Vagina (tissue), 2 donors: ENCODE measurements around the gene ASB7. TPM values are rescaled to one million over a fixed set of nuclear protein-coding genes. Genes with fewer than 3 reads are reported as not detected.

Experiments used
- DNase-seq, 2 donors: peaks; one replicate each; pipeline ENCODE4 v3.0.0-alpha.2; 2017; ENCODE audit errors: extremely low spot score in 2 of 2
- H3K27ac ChIP-seq: fragments of 200-600 bp; sonication (generic); one replicate; pipeline ENCODE4 v1.5.1; 2019
- H3K27me3 ChIP-seq: fragments of 200-600 bp; sonication (generic); one replicate; pipeline ENCODE4 v1.5.1; 2019
- H3K36me3 ChIP-seq, 2 donors: fragments of 200-600 bp; sonication (generic); one replicate each; pipeline ENCODE4 v1.5.1; 2017 to 2019
- H3K4me1 ChIP-seq: fragments of 200-600 bp; sonication (generic); one replicate; pipeline ENCODE4 v1.5.1; 2019
- H3K4me3 ChIP-seq, 2 donors: fragments of 200-600 bp; sonication (generic); 1 replicate in 1 of 2; 2 replicates in 1 of 2; pipeline ENCODE4 v1.5.1; 2016 to 2019
- H3K9me3 ChIP-seq: fragments of 200-600 bp; sonication (generic); one replicate; pipeline ENCODE4 v1.5.1; 2019
- POLR2A ChIP-seq, 2 donors: fragments of 450-650 bp; IDR thresholded peaks; one replicate each; pipeline ENCODE4 v1.6.1; 2017; ENCODE audit warnings: antibody characterized with exemption in 2 of 2, mild to moderate bottlenecking in 2 of 2, moderate library complexity in 2 of 2
- POLR2AphosphoS5 ChIP-seq, 2 donors: sonication (generic); formaldehyde crosslinking; IDR thresholded peaks; one replicate each; pipeline ENCODE4 v1.9.0; 2017; ENCODE audit warnings: antibody characterized with exemption in 2 of 2, mild to moderate bottlenecking in 2 of 2, low read depth in 1 of 2; ENCODE audit not compliant: insufficient read depth in 1 of 2
- intact Hi-C: fragments of 100-400 bp; cut with DNase I; formaldehyde crosslinking; loops from one replicate; pipeline ENCODE4 v1.15.1; 2023
- total RNA-seq: library from RNA; depleted of rRNA; stranded (reverse); fragments of >200 nt; gene quantifications from one replicate; pipeline ENCODE4 v1.2.3, GENCODE V29; 2016
- TF ChIP-seq, protein P1 (sequence below), 3 experiments: fragments of 450-650 bp in 2 of 3; fragments of 200-600 bp in 1 of 3; sonication (generic) in 1 of 3; IDR thresholded peaks; one replicate each; pipeline ENCODE4 v1.5.1; 2017 to 2019; ENCODE audit warnings: antibody characterized with exemption in 3 of 3, mild to moderate bottlenecking in 2 of 3, moderate library complexity in 2 of 3

ASB7 gene
- total RNA-seq, 1 donor from 2014 or later = 17.9 TPM

DNA sequence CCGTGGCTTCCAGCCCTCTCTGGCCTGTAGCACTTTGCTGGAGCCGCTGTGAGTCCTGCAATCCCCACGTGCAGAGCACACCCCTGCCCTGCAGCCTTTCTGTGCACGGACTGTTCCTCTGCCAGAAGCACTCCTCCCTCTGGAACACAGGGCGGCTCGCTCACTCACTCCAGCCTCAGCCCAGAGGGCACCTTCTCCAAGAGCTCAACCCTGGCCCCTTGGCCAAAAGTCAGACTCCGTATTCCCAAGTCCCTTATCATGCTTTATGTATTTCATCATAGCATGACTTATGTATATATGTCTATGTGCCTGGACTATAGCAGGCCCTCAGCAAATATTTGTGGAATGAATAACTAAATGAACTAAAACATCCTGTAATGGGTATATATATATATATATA lies 63.2 kb downstream of the ASB7 start:
- Histone ChIP-seq H3K27ac (no peak overlapping the region), H3K36me3 (no peaks in the 10 kb centered on the region), H3K4me3 (no peak overlapping the region), H3K4me1 (no peaks in the 10 kb centered on the region), H3K9me3 (no peaks in the 10 kb centered on the region), H3K27me3 (no peaks in the 10 kb centered on the region)
- intact Hi-C loops = no loop called here
- no peak for DNase-seq
- TF ChIP-seq, protein P1, sequence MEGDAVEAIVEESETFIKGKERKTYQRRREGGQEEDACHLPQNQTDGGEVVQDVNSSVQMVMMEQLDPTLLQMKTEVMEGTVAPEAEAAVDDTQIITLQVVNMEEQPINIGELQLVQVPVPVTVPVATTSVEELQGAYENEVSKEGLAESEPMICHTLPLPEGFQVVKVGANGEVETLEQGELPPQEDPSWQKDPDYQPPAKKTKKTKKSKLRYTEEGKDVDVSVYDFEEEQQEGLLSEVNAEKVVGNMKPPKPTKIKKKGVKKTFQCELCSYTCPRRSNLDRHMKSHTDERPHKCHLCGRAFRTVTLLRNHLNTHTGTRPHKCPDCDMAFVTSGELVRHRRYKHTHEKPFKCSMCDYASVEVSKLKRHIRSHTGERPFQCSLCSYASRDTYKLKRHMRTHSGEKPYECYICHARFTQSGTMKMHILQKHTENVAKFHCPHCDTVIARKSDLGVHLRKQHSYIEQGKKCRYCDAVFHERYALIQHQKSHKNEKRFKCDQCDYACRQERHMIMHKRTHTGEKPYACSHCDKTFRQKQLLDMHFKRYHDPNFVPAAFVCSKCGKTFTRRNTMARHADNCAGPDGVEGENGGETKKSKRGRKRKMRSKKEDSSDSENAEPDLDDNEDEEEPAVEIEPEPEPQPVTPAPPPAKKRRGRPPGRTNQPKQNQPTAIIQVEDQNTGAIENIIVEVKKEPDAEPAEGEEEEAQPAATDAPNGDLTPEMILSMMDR (IDR thresholded peaks at IDR 0.05) = no peak
- no peak for TF ChIP-seq POLR2A (IDR thresholded peaks at IDR 0.05)
- no peak for TF ChIP-seq POLR2AphosphoS5 (IDR thresholded peaks at IDR 0.05; ENCODE audit: insufficient read depth in 1 of 2, low read depth in 1 of 2)

DNA sequence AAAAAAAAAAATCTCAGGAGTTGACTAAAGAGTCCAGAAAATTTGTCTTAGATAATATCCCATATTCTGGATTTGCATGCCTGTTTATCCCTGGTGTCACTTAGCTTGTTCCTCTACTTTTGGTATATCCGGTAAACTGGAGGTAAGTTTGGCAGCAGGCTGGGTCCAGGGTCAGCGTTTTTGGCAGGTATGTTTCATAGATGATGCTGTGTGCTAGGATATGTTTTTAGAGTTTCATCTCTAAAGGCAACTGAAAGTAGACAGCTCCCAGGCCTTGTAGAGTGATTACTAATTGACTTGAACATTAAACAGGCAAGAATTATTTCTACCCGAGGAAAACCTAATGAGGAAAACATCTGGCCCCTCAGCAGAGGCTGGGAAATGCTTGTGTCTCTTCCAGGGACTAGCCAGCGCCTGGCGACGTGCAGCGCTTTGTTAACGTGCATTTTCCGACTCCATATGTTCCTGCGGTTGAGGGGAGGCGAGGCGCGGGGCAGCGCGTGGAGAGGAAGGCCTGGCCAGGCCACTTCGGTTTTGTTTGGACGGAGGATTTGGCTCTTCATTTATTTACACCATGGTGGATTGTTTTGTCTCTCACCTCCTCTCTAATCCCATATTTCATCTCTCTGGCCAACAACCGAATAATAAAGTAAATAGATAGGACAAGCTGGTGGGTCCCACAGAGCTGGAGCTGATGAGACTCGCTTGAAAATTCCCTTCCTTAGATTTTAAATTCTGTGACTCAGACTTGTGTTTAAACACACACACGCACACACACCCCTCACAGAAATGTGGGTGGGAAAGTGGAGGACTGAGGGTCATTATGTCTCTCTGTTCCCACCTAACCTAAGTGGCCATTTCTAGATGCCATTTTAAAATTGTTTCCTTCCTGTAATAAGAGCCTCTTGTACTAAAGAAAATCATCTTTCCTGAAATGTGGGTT lies 65.3 kb downstream of the ASB7 start:
- no peak for DNase-seq

DNA sequence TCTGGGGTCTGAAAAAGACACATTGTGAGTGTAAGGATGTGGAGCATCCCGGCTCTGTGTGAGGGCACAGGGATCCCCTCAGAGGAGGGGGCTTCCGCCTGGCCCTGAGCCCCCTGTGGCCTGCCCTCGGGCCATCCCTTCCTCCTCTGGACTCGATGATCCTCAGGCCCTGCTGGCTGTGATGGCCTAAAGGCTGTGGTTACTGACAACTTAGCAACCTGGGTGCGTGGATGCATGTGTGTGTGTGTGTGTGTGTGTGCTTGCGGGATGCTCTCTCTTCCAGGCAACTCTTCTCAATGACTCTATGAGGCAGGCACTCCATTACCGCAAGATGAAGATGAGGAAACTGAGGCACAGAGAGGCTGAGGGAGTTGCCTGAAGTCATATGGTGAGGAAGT lies 66.0 kb downstream of the ASB7 start:
- no peak overlapping the region for H3K4me3 ChIP-seq
- DNase-seq = no peak
- no peaks in the 10 kb centered on the region for H3K36me3 ChIP-seq
- H3K27ac ChIP-seq = peak overlapping the region; percentile 77
- no peaks in the 10 kb centered on the region for H3K9me3 ChIP-seq
- H3K27me3 ChIP-seq = no peaks in the 10 kb centered on the region
- no peak for TF ChIP-seq POLR2A (IDR thresholded peaks at IDR 0.05)
- TF ChIP-seq POLR2AphosphoS5 (IDR thresholded peaks at IDR 0.05; ENCODE audit: insufficient read depth in 1 of 2, low read depth in 1 of 2) = no peak
- TF ChIP-seq, protein P1 (IDR thresholded peaks at IDR 0.05) = no peak
- intact Hi-C loops = no loop called here
- peaks cover 15% of the 10 kb centered on the region for H3K4me1 ChIP-seq

More for the DNA sequence above, 65.3 kb downstream of the ASB7 start:
- Histone ChIP-seq H3K27ac (peak overlapping the region; percentile 77), H3K4me1 (peaks cover 15% of the 10 kb centered on the region), H3K4me3 (no peak overlapping the region), H3K36me3 (no peaks in the 10 kb centered on the region), H3K27me3 (no peaks in the 10 kb centered on the region), H3K9me3 (no peaks in the 10 kb centered on the region)
- intact Hi-C loops = no loop called here
- TF ChIP-seq POLR2A (IDR thresholded peaks at IDR 0.05) = no peak
- TF ChIP-seq POLR2AphosphoS5 (IDR thresholded peaks at IDR 0.05; ENCODE audit: insufficient read depth in 1 of 2, low read depth in 1 of 2) = no peak
- TF ChIP-seq, protein P1 (IDR thresholded peaks at IDR 0.05) = no peak

DNA sequence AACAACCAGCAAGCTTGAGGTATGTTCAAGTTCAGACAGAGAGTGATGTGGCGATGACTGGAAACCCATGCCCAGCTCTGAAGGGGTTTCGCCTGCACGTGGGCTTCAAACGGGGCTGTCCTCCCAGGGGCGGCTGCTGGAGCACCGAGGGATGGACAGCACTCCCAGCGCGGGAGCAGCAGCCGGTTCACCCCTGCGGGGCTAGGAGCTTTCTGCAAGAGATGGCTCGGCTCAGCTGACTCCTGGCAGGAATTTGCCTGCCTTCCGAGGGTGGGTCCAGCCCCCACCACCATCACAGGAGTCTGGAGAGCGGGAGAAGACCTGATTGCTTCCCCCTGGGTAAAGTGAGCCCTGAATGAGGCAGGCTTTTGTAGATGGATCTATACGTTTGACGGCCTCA lies 66.9 kb downstream of the ASB7 start:
- H3K36me3 ChIP-seq = no peaks in the 10 kb centered on the region
- TF ChIP-seq, protein P1 (IDR thresholded peaks at IDR 0.05) = no peak
- no peak for TF ChIP-seq POLR2AphosphoS5 (IDR thresholded peaks at IDR 0.05; ENCODE audit: insufficient read depth in 1 of 2, low read depth in 1 of 2)
- TF ChIP-seq POLR2A (IDR thresholded peaks at IDR 0.05) = no peak
- no peak overlapping the region for H3K27ac ChIP-seq
- H3K9me3 ChIP-seq = no peaks in the 10 kb centered on the region
- no peaks in the 10 kb centered on the region for H3K27me3 ChIP-seq
- DNase-seq = peak in 1 of 2 donors; percentile 76
- no peak overlapping the region for H3K4me3 ChIP-seq
- intact Hi-C loops = no loop called here
- H3K4me1 ChIP-seq = peaks cover 15% of the 10 kb centered on the region

DNA sequence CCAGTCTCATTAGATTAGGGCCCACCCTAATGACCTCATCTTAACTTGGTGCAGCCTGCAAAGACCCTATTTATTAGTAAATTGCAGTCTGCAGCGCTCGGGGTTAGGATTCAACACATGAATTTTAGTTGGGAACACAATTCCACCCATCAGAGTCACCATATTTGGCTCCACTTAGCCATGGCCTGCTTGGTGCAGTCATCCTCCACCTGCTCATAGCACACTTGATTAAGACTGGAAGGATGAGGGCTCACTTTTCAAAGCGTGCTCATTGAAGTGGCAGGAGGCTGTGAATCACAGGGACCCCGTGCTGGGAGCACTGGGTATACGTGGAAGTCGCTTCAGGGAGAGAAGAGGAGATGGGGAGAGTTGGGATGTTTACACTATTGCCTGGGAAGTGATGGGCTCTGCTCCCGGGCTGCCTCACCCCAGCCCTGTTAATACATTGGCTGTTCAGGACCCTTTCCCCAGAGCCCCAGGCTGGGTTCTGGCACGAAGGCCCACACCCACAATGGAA lies 68.2 kb downstream of the ASB7 start:
- Histone ChIP-seq H3K4me3 (no peak overlapping the region), H3K4me1 (peaks cover 15% of the 10 kb centered on the region), H3K27ac (peak overlapping the region; percentile 87), H3K27me3 (no peaks in the 10 kb centered on the region), H3K9me3 (no peaks in the 10 kb centered on the region), H3K36me3 (no peaks in the 10 kb centered on the region)
- intact Hi-C loops = no loop called here
- peak in 1 of 2 donors; percentile 69 for DNase-seq
- TF ChIP-seq POLR2AphosphoS5 (IDR thresholded peaks at IDR 0.05; ENCODE audit: insufficient read depth in 1 of 2, low read depth in 1 of 2) (no peak), POLR2A (IDR thresholded peaks at IDR 0.05) (no peak)
- TF ChIP-seq, protein P1 (IDR thresholded peaks at IDR 0.05) = no peak
